ENCODE results near the gene ABAT. TPM values are rescaled to one million over a fixed set of nuclear protein-coding genes. Genes with fewer than 3 reads are reported as not detected.

The ABAT gene
- total RNA-seq, 1 donor from 2014 or later: 9.8 TPM

GRCh38 chr16:8774208-8774607, 99.8 kb downstream of the ABAT start:
- TF ChIP-seq CTCF (IDR thresholded peaks at IDR 0.05): no peak
- H3K27ac ChIP-seq: no peak overlapping the region
- no peaks in the 10 kb centered on the region for H3K36me3 ChIP-seq
- no peak overlapping the region for H3K4me3 ChIP-seq
- intact Hi-C loops (cut with DNase I): no loop called here
- no peaks in the 10 kb centered on the region for H3K27me3 ChIP-seq
- ATAC-seq: no peak
- DNase-seq: no peak
- H3K9me3 ChIP-seq: no peaks in the 10 kb centered on the region
- no peaks in the 10 kb centered on the region for H3K4me1 ChIP-seq

DNA sequence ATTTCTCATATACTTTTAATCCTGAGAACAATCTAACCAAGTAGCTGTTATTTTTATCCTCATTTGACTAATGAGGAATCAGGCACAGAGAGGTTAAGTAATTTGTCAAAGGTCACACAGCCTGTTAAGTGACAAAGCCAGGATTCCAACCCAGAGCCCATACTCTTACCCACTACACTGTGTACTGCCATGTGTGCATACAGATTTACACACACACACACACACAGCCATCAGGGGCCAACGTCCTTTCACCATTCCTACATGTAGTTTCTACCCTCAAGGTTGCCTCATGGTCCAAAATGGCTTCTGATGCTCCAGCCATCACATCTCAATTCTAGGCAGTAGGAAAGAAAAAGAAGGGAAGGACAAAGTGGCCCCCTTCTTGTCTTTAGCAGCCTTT, 100.9 kb downstream of the ABAT start:
- H3K27ac ChIP-seq: no peak overlapping the region
- no peak for DNase-seq
- H3K9me3 ChIP-seq: no peaks in the 10 kb centered on the region
- TF ChIP-seq CTCF (IDR thresholded peaks at IDR 0.05): no peak
- no peak for ATAC-seq
- H3K4me3 ChIP-seq: no peak overlapping the region
- H3K4me1 ChIP-seq: no peaks in the 10 kb centered on the region
- intact Hi-C loops (cut with DNase I): no loop called here
- H3K36me3 ChIP-seq: peaks cover 4% of the 10 kb centered on the region
- H3K27me3 ChIP-seq: no peaks in the 10 kb centered on the region

DNA sequence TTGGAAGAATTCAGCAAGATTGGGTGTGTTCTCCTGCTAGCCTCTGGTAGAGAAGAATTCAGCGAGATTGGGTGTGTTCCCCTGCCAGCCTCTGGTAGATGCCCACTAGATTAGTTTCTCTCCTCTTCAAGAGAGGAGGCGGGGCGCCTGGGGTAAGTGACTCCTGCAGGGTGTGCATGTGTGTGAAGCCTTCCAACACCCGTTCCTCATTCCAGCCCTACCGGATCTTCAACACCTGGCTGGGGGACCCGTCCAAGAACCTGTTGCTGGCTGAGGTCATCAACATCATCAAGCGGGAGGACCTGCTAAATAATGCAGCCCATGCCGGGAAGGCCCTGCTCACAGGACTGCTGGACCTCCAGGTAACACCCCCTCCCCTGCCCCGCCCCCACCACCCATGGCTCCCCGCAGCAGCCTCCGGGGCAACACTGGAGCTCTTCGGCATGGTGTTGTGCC, 101.7 kb downstream of the ABAT start:
- no peak for TF ChIP-seq CTCF (IDR thresholded peaks at IDR 0.05)
- intact Hi-C loops (cut with DNase I): no loop called here
- peak; percentile 59 for ATAC-seq

DNA sequence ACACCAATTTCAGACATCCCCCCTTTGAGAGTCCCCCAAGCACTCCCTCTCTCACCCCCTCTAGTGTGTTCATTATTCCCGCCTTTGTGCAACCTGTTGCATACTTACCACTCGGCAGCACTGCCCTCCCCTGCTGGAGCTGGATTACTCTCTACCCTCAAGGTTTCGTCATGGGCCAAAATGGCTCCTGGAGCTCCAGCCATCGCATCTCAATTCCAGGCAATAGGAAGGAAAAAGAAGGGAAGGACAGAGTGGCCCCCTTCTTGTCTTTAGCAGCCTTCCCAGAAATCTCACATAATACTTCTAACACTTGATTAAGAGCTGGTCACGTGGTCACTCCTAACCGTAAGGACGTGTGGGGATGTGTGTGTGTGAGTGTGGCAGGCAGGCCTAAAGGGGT, 102.8 kb downstream of the ABAT start:
- H3K4me1 ChIP-seq: no peaks in the 10 kb centered on the region
- H3K4me3 ChIP-seq: no peak overlapping the region
- ATAC-seq: no peak
- no peak for TF ChIP-seq CTCF (IDR thresholded peaks at IDR 0.05)
- H3K27ac ChIP-seq: no peak overlapping the region
- no peaks in the 10 kb centered on the region for H3K27me3 ChIP-seq
- H3K9me3 ChIP-seq: no peaks in the 10 kb centered on the region
- H3K36me3 ChIP-seq: peaks cover 4% of the 10 kb centered on the region
- intact Hi-C loops (cut with DNase I): no loop called here
- DNase-seq: no peak

More for the DNA sequence above, 101.7 kb downstream of the ABAT start:
- H3K4me1 ChIP-seq: no peaks in the 10 kb centered on the region
- H3K9me3 ChIP-seq: no peaks in the 10 kb centered on the region
- H3K36me3 ChIP-seq: peaks cover 4% of the 10 kb centered on the region
- H3K27ac ChIP-seq: no peak overlapping the region
- no peak overlapping the region for H3K4me3 ChIP-seq
- no peaks in the 10 kb centered on the region for H3K27me3 ChIP-seq
- DNase-seq: no peak

- Histone ChIP-seq H3K36me3 (peaks cover 4% of the 10 kb centered on the region), H3K27ac (no peak overlapping the region), H3K4me3 (no peak overlapping the region), H3K4me1 (no peaks in the 10 kb centered on the region), H3K9me3 (no peaks in the 10 kb centered on the region), H3K27me3 (no peaks in the 10 kb centered on the region)
- DNase-seq (no peak), ATAC-seq (peak; percentile 20)
- no peak for TF ChIP-seq CTCF (IDR thresholded peaks at IDR 0.05)
- intact Hi-C loops (cut with DNase I): loop anchor here (10.0 kb wide), 1 partner anchor 57 kb away; no protein-coding TSS in a partner anchor
These were observed 107.4 kb downstream of the ABAT start for GRCh38 chr16:8781797-8782196.

DNA sequence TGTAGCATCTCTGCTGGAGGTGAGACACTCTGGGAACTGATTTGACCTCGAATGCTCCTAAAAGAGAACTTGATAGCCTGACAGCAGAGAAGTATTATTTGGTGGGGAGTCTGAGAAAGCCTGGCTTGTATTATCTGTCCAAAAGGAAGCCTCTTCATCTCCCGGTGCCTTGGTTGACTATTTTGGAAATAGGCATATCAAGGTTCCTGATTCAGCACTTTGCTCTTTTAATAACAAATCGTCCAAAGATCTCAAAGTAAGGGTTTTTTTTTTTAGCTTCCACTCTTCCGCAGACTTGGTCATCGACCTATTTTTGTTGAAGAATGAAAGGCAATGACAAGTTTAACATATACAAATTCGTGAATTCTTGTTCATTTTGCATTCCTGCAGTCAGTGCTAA, 108.3 kb downstream of the ABAT start:
- H3K4me1 ChIP-seq: no peaks in the 10 kb centered on the region
- H3K27me3 ChIP-seq: no peaks in the 10 kb centered on the region
- no peak for TF ChIP-seq CTCF (IDR thresholded peaks at IDR 0.05)
- intact Hi-C loops (cut with DNase I): loop anchor here (10.0 kb wide), 1 partner anchor 58 kb away; no protein-coding TSS in a partner anchor
- H3K27ac ChIP-seq: no peak overlapping the region
- H3K36me3 ChIP-seq: peaks cover 4% of the 10 kb centered on the region
- ATAC-seq: no peak
- DNase-seq: no peak
- no peak overlapping the region for H3K4me3 ChIP-seq
- H3K9me3 ChIP-seq: no peaks in the 10 kb centered on the region
